Progenitor cell of endocrine pancreas (in vitro differentiated cells): ENCODE results near the gene CNKSR2. TPM values are rescaled to one million over a fixed set of nuclear protein-coding genes. Genes with fewer than 3 reads are reported as not detected.

Experiments
- DNase-seq: peaks from one replicate; pipeline ENCODE4 v3.0.0; 2021; ENCODE audit warnings: low spot score; ENCODE audit not compliant: unreplicated experiment
- H3K27ac Mint-ChIP-seq: 2 replicates; pipeline ENCODE4 v1.8.0; 2021; ENCODE audit warnings: mild to moderate bottlenecking, moderate library complexity, mixed read lengths
- H3K27me3 Mint-ChIP-seq: 2 replicates; pipeline ENCODE4 v1.8.0; 2021; ENCODE audit warnings: mixed read lengths
- H3K36me3 Mint-ChIP-seq: 2 replicates; pipeline ENCODE4 v1.8.0; 2022; ENCODE audit warnings: mixed read lengths; ENCODE audit not compliant: insufficient read depth
- H3K4me1 Mint-ChIP-seq: 2 replicates; pipeline ENCODE4 v1.8.0; 2021; ENCODE audit warnings: low read depth, mixed read lengths
- H3K4me3 Mint-ChIP-seq: 2 replicates; pipeline ENCODE4 v1.8.0; 2021; ENCODE audit warnings: low read depth, mild to moderate bottlenecking, moderate library complexity, mixed read lengths
- H3K9me3 Mint-ChIP-seq: 2 replicates; pipeline ENCODE4 v1.8.0; 2021; ENCODE audit warnings: low read depth, mixed read lengths
- total RNA-seq: library from RNA; stranded (reverse); gene quantifications from 2 replicates; pipeline ENCODE4 v1.2.1, GENCODE V29; 2021
- TF ChIP-seq, protein P1 (sequence below): fragments of 200-600 bp; sonication (generic); IDR thresholded peaks from one replicate; pipeline ENCODE4 v1.5.0; 2021; ENCODE audit warnings: antibody characterized with exemption, mild to moderate bottlenecking; ENCODE audit not compliant: unreplicated experiment

CNKSR2 gene
- total RNA-seq, 1 donor from 2014 or later: 28.0 TPM

- Mint-ChIP-seq H3K27ac (no peak overlapping the region), H3K9me3 (no peaks in the 10 kb centered on the region), H3K27me3 (no peaks in the 10 kb centered on the region), H3K4me1 (peaks cover 38% of the 10 kb centered on the region), H3K36me3 (no peaks in the 10 kb centered on the region), H3K4me3 (no peak overlapping the region)
- TF ChIP-seq, protein P1, sequence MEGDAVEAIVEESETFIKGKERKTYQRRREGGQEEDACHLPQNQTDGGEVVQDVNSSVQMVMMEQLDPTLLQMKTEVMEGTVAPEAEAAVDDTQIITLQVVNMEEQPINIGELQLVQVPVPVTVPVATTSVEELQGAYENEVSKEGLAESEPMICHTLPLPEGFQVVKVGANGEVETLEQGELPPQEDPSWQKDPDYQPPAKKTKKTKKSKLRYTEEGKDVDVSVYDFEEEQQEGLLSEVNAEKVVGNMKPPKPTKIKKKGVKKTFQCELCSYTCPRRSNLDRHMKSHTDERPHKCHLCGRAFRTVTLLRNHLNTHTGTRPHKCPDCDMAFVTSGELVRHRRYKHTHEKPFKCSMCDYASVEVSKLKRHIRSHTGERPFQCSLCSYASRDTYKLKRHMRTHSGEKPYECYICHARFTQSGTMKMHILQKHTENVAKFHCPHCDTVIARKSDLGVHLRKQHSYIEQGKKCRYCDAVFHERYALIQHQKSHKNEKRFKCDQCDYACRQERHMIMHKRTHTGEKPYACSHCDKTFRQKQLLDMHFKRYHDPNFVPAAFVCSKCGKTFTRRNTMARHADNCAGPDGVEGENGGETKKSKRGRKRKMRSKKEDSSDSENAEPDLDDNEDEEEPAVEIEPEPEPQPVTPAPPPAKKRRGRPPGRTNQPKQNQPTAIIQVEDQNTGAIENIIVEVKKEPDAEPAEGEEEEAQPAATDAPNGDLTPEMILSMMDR: no peak
- no peak for DNase-seq
Observed at GRCh38 chrX:21490341-21490740, 116.1 kb downstream of the CNKSR2 start.

- Mint-ChIP-seq H3K9me3 (no peaks in the 10 kb centered on the region), H3K4me1 (peaks cover 21% of the 10 kb centered on the region), H3K27me3 (no peaks in the 10 kb centered on the region), H3K27ac (no peak overlapping the region), H3K4me3 (no peak overlapping the region), H3K36me3 (peaks cover 2% of the 10 kb centered on the region)
- no peak for DNase-seq
- TF ChIP-seq, protein P1: no peak
Observed at GRCh38 chrX:21493226-21493830, 119.1 kb downstream of the CNKSR2 start.

GRCh38 chrX:21503593-21503992 lies 129.4 kb downstream of the CNKSR2 start:
- no peaks in the 10 kb centered on the region for H3K36me3 Mint-ChIP-seq
- no peaks in the 10 kb centered on the region for H3K9me3 Mint-ChIP-seq
- no peaks in the 10 kb centered on the region for H3K27me3 Mint-ChIP-seq
- no peaks in the 10 kb centered on the region for H3K4me1 Mint-ChIP-seq
- no peak overlapping the region for H3K27ac Mint-ChIP-seq
- DNase-seq: no peak
- TF ChIP-seq, protein P1: no peak
- no peak overlapping the region for H3K4me3 Mint-ChIP-seq

- no peaks in the 10 kb centered on the region for H3K27me3 Mint-ChIP-seq
- H3K4me1 Mint-ChIP-seq: no peaks in the 10 kb centered on the region
- H3K4me3 Mint-ChIP-seq: no peak overlapping the region
- H3K27ac Mint-ChIP-seq: no peak overlapping the region
- DNase-seq: no peak
- no peaks in the 10 kb centered on the region for H3K9me3 Mint-ChIP-seq
- no peaks in the 10 kb centered on the region for H3K36me3 Mint-ChIP-seq
- TF ChIP-seq, protein P1: no peak
Observed at GRCh38 chrX:21509912-21510311, 135.7 kb downstream of the CNKSR2 start.

- no peaks in the 10 kb centered on the region for H3K4me1 Mint-ChIP-seq
- no peaks in the 10 kb centered on the region for H3K36me3 Mint-ChIP-seq
- H3K9me3 Mint-ChIP-seq: no peaks in the 10 kb centered on the region
- no peak overlapping the region for H3K4me3 Mint-ChIP-seq
- no peaks in the 10 kb centered on the region for H3K27me3 Mint-ChIP-seq
- TF ChIP-seq, protein P1: no peak
- H3K27ac Mint-ChIP-seq: no peak overlapping the region
- no peak for DNase-seq
Observed at GRCh38 chrX:21524008-21524407, 149.8 kb downstream of the CNKSR2 start.
